Globus pallidus (tissue), 1 donor: ENCODE data around the gene BCAS3.

Source experiments
- DNase-seq: peaks from one replicate; pipeline ENCODE4 v3.0.0-alpha.2; 2015; ENCODE audit warnings: low spot score

Gene BCAS3

DNA sequence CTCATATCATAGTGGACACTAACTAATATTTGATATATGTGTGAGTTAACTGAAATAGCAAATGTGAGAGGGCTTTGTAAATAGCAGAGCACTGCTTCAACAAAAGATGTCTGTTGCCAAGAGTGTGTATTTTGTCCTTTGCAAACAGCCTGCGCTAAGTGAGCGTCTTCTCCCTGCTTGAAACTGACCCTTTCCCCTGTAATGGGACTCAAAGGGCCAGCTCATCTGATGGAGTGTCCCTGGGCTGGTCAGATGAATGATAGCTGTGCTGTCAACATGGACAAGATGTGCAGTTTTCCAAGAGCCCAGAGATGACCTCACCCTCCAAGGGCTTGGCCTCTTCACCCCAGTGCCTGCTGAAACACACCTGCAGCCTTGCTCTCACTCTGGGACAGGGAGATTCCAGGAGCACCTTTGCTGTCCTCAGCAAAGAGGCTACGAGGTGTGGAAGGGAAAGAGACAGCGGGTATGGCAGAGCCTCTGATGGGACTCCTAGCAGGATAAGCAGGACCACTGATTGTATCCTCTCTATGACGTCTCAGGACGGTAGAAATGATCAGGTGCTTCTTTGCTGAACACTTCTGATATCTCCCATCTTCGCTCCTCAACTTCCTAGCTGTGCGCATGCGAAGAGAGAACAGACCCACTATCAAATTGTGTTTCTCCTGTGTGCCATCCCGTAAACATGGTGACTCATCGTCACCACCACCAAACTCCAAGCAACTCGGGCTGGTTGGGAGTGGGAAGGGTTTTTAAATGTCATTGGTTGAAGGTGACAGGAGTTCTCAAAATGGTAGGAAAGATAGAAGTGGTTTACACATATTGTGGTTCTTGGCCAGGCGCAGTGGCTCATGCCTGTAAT is 686.2 kb downstream of the BCAS3 start:
- no peak for DNase-seq

GRCh38 chr17:61364463-61364846 is 686.8 kb downstream of the BCAS3 start:
- no peak for DNase-seq

GRCh38 chr17:61366076-61366714 is 688.5 kb downstream of the BCAS3 start:
- DNase-seq = no peak

- no peak for DNase-seq
Observed at GRCh38 chr17:61366715-61367413, 689.2 kb downstream of the BCAS3 start.

- no peak for DNase-seq
Observed at GRCh38 chr17:61368049-61368831, 690.6 kb downstream of the BCAS3 start.

GRCh38 chr17:61368832-61369450 is 691.3 kb downstream of the BCAS3 start:
- DNase-seq = peak; percentile 17

DNA sequence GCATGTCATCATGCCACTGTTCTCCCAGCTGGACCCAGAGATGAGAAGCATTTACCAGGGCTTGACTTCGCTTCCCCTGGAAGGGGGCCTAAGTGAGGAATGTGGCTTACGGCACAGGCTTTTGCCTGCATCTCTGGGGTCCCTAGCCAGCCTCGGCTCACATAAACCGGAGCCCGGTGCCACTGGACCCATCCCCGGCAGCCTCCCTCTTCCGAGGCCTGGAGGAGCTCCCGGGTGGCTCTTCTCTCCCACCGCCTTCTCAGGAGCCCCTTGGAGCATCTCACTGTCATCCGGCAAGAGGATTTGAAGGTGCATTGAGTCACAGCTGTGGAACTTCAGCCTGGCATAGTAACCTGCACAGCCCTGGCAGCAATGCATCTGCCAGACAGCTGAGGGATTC is 692.1 kb downstream of the BCAS3 start:
- DNase-seq = no peak

DNA sequence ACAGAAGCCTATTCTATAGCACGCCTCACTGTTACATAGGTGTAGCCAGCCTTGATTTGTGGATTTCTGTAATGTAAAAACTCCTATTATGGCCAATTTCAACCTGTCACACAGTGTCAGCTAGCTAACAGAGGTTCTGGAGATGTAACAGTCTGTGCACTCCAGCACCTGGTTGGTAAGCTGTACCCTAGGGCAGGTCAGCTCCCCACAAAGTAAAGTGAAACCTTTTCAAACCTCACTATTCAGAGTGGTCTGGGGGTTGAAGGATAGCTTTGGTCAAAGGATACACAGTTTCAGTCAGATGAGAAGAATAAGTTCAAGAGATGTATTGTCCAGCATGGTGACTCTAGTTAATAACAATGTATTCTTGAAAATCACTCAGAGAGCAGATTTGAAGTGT is 693.5 kb downstream of the BCAS3 start:
- DNase-seq = no peak

DNA sequence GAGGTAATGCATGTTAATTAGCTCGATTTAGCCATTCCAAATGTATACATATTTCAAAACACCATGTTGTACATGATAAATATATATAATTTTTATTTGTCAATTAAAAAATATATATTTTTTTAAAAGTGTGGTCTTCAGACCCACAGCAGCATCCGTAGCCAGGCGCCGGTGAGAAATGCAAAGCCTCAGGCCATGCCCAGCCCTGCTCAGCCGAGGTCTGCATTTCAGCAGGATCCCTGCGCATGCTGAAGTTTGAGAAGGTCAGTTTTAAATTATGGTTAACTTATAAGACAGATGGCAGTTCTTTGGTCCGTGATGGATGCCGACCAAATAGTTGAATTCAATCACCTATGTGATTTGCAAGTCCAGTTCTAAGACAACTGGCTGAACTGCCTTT is 694.0 kb downstream of the BCAS3 start:
- no peak for DNase-seq

DNA sequence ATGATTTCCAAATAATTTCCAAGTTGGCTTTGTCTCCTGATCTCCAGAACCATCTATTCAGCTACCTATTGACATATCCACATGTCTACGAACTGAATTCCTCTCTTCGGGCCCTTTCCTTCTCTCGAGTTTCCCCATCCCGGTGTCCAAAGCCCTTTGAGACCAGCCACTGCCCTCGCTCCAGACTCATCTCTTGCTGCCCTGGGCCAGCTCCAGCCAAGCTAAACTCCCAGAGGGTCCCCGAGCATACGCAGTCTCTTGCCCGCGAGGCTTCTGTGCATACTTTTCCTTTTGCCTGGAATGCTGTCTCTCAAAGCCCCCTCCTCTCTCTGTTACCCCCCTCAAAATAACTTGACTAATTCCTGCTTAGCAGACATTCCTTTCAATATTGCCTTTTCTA is 694.8 kb downstream of the BCAS3 start:
- no peak for DNase-seq

DNA sequence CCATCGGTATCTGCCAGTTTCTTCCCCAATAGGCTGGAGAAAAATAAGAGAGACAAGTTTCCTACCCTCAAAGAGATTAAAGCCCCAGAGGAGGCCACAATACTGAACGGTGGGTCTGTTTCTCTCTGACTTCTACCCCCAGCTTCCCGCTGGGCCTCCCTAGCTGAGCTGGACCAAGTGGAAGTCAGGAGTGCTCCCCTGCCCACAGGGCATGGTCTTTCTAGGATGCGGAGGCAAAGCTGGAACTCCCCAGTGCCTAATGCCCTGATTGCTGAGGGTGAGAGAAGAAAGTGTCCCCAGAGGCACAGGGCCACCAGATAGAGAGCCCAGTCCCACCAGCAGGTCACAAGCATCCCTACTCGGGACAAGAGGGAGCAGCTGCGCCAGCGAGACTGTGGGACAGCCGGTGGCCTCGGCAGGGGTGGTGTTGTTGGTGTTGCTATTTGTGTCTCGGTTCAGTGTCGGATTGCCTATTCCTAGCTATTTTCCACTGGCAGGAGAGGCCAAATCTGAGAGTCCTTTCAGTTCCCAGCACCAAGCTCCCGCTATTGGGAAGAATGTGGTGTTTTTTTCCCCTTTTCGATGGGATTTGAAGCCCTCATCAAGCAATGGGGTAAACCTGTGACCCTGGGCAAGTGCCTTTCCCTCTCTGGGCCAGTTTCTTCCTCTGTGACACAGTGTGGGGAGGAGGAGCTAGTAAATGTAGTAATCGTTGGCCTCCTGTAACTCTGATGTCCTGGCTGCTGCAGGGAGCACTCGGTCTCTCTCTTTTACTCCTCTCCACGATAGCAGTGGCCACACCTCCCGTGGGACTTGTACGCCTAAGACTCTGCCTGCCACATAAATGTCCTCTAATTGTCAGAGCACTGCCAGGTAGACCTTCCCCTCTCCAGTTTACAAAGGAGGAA is 699.5 kb downstream of the BCAS3 start:
- DNase-seq = no peak

DNA sequence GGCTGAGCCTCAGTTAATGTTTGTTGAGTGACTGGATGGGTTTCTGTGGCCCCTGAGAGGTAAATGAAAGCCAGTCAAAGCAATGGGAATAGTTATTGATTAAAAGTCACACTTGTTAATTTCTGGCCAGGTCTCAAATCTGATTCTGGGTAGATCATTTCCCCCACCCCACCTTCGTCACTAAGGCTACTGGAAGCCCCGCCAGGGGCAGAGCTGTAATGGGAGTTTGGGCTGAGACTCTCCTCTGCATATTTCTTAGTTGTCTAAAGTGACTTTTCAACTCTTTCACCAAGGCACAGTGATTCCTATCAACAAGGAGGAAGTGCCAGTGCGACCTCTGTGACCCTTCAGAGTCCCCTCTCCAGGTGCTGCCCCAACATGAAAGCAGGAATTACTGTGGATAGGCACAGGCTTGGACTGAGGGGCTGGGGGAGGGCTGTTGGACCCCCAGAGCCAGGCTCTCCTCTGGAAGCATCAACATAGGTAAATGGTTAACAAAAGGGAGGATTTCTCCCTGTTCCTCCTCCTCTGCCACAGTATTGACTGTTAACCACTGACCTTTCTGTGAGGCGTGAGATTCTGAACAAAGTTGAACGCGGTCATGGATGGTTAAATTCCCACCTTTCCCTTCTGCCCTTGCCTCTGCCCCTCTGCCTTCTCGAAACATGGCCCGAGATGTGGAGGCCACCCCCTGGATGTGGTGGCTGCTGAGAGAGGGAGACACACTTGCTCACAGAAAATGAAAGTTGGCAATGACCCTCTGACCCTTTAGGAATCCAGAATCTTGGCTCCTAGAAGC is 701.2 kb downstream of the BCAS3 start:
- no peak for DNase-seq

- no peak for DNase-seq
Observed at GRCh38 chr17:61379457-61380216, 702.0 kb downstream of the BCAS3 start.

DNA sequence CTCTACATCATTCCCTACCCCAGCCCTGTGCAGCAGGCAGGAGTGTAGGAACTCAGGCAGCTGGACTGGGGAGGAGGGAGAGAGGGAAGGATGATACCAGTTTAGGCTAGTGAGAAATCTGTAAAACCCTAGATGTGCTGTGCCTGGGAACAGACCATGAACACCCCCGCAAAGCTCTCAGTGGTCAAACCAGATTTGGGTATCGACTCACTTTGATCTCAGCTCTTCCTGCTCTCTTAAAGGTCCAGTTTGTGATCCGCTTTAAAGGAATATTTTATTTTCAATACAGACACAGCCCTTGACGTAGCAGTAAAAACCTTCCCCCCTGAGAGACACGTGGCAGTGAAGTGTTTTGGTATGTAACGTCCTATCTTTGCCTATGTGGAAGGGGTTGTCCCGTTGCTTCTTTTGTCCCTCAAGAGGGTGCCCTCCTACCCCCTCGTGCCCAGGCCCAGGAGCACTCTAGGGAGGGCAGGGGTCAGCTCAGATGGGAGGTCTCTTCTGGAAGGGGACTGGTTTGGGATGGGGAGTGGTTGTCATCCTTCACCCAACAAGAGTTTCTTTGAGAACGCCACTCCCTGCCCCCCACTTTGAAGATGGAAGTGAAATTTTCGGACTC is 702.7 kb downstream of the BCAS3 start:
- no peak for DNase-seq

- DNase-seq = no peak
Observed at GRCh38 chr17:61380836-61381525, 703.3 kb downstream of the BCAS3 start.

DNA sequence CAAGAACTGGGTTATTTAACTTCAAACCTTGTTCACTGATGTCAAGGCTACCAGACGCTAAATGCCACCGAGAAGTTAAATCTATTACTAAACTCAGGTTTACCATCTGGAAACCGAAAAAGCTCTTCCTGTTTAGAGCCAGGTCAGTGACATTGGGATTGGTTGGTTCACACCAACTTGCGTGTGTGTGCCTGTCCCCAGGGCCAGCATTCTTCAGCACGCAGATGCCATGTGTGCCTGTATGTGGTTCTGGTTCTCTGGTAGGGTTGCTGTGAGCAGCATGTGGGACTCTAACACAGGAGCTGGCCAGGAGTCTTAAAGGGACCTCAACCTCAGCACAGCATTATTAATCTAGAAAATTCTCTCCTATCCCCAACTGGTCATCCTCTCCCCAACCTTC is 703.9 kb downstream of the BCAS3 start:
- DNase-seq = no peak

DNA sequence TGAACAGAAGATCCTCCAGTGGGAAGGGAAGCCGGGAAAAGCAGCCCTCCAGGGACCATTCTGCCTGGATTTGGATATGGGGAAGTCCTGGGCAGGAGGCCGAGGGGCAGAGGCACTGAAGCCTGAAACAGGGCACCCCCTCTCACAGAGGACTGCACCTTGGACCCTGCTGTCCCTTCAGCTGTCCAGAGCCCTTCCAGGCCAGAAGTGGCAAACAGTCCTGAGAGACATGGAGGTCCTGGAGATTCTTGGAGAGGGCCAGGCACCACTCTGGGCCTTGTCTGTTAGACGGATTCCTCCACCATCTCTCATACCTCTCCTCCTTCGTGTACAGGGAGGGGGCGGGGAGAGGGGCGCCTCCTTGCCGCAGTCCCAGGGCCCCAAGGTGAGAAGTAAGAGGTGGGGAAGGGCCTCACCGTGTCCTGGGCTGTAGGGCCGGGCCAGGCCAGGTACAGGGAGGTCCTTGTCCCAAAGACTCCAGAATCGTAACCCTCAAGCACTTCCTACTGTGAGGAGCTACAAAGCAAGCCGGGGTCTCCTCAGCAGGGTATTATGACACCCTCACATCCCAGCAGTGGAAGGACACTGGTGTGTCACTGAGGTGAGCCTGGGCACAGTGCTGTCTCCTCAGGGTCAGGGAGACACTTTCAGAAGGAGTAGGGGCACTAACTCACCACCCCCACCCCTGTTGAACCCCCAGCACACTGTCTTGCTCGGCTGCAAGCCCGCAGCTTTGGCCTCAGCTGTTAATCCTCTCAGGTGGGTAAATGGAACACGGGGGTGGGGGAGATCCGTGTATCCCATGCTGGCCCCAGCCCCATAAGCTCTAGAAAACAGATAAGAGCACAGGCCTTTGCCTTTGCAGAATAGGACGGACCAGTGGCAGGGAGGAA is 705.4 kb downstream of the BCAS3 start:
- no peak for DNase-seq
